ENCODE data around the gene HSPG2. TPM values are rescaled to one million over a fixed set of nuclear protein-coding genes. Genes with fewer than 3 reads are reported as not detected.

The HSPG2 gene
- total RNA-seq, 2 experiments from 2014 or later: 1.6 to 4.7 TPM

GRCh38 chr1:21961799-21962198 lies 24.7 kb upstream of the HSPG2 start:
- Histone ChIP-seq H3K27ac (ENCODE audit: low read depth, low read length, poor library complexity, severe bottlenecking) (no peak overlapping the region), H3K4me1 (ENCODE audit: insufficient read depth, low read length, poor library complexity, severe bottlenecking) (no peaks in the 10 kb centered on the region), H3K36me3 (ENCODE audit: insufficient read depth, low read length) (no peaks in the 10 kb centered on the region), H4K20me1 (ENCODE audit: insufficient read depth, low read length) (no peaks in the 10 kb centered on the region), H3K9me3 (ENCODE audit: low read length) (no peaks in the 10 kb centered on the region), H3K4me3 (ENCODE audit: low read depth, low read length, poor library complexity, severe bottlenecking) (no peak overlapping the region), H3K9me2 (ENCODE audit: insufficient read depth, low read length) (no peaks in the 10 kb centered on the region), H3K4me2 (ENCODE audit: low read length) (no peak overlapping the region), H2AFZ (ENCODE audit: low read length) (no peak overlapping the region), H3K79me2 (ENCODE audit: insufficient read depth, low read depth, low read length) (no peaks in the 10 kb centered on the region)
- ChIA-PET POLR2A (no interaction called here), CTCF (ENCODE audit: unreplicated experiment) (no interaction called here)
- intact Hi-C loops (cut with micrococcal nuclease; ENCODE audit: unreplicated experiment): loop anchor here (5.0 to 10.0 kb wide), 2 partner anchors 117 to 304 kb away; no protein-coding TSS in a partner anchor
- no TSS peak for BruUV-seq (replicated peaks)
- TF ChIP-seq, protein P1, sequence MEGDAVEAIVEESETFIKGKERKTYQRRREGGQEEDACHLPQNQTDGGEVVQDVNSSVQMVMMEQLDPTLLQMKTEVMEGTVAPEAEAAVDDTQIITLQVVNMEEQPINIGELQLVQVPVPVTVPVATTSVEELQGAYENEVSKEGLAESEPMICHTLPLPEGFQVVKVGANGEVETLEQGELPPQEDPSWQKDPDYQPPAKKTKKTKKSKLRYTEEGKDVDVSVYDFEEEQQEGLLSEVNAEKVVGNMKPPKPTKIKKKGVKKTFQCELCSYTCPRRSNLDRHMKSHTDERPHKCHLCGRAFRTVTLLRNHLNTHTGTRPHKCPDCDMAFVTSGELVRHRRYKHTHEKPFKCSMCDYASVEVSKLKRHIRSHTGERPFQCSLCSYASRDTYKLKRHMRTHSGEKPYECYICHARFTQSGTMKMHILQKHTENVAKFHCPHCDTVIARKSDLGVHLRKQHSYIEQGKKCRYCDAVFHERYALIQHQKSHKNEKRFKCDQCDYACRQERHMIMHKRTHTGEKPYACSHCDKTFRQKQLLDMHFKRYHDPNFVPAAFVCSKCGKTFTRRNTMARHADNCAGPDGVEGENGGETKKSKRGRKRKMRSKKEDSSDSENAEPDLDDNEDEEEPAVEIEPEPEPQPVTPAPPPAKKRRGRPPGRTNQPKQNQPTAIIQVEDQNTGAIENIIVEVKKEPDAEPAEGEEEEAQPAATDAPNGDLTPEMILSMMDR (conservative IDR thresholded peaks at IDR 0.05; ENCODE audit: low read length): no peak
- TF ChIP-seq EZH2phosphoT487 (IDR thresholded peaks at IDR 0.05; ENCODE audit: borderline replicate concordance, low read depth, low read length): no peak
- no peak for DNase-seq (ENCODE audit: low spot score)

DNA sequence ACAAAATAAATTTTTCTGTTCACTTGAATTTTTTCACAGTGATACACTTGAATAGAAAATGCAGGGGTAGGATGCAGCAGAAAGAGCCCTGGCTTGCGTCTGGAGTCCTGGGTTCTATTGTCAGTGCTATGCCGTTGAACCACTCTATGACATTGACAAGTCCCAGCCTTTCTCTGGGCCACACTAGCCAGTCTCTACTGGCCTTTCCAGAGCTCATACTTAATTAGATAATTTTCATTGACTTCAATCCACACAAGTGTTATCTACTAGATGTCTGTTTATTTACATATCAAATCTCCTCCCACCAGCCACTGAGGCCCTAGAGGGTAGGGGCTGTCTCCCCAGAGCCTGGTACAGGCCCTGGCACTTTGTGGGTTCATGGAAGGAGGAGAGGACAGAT lies 24.2 kb upstream of the HSPG2 start:
- no peaks in the 10 kb centered on the region for H3K79me2 ChIP-seq (ENCODE audit: insufficient read depth, low read depth, low read length)
- intact Hi-C loops (cut with micrococcal nuclease; ENCODE audit: unreplicated experiment): loop anchor here (5.0 to 10.0 kb wide), 2 partner anchors 117 to 304 kb away; no protein-coding TSS in a partner anchor
- POLR2A ChIA-PET: no interaction called here
- no peaks in the 10 kb centered on the region for H4K20me1 ChIP-seq (ENCODE audit: insufficient read depth, low read length)
- no peak overlapping the region for H2AFZ ChIP-seq (ENCODE audit: low read length)
- CTCF ChIA-PET (ENCODE audit: unreplicated experiment): no interaction called here
- BruUV-seq (replicated peaks): no TSS peak
- TF ChIP-seq, protein P1 (conservative IDR thresholded peaks at IDR 0.05; ENCODE audit: low read length): no peak
- TF ChIP-seq EZH2phosphoT487 (IDR thresholded peaks at IDR 0.05; ENCODE audit: borderline replicate concordance, low read depth, low read length): no peak
- DNase-seq (ENCODE audit: low spot score): no peak
- no peaks in the 10 kb centered on the region for H3K9me3 ChIP-seq (ENCODE audit: low read length)
- H3K4me2 ChIP-seq (ENCODE audit: low read length): no peak overlapping the region
- H3K36me3 ChIP-seq (ENCODE audit: insufficient read depth, low read length): no peaks in the 10 kb centered on the region
- no peak overlapping the region for H3K4me3 ChIP-seq (ENCODE audit: low read depth, low read length, poor library complexity, severe bottlenecking)
- H3K9me2 ChIP-seq (ENCODE audit: insufficient read depth, low read length): no peaks in the 10 kb centered on the region
- no peak overlapping the region for H3K27ac ChIP-seq (ENCODE audit: low read depth, low read length, poor library complexity, severe bottlenecking)
- H3K4me1 ChIP-seq (ENCODE audit: insufficient read depth, low read length, poor library complexity, severe bottlenecking): no peaks in the 10 kb centered on the region

DNA sequence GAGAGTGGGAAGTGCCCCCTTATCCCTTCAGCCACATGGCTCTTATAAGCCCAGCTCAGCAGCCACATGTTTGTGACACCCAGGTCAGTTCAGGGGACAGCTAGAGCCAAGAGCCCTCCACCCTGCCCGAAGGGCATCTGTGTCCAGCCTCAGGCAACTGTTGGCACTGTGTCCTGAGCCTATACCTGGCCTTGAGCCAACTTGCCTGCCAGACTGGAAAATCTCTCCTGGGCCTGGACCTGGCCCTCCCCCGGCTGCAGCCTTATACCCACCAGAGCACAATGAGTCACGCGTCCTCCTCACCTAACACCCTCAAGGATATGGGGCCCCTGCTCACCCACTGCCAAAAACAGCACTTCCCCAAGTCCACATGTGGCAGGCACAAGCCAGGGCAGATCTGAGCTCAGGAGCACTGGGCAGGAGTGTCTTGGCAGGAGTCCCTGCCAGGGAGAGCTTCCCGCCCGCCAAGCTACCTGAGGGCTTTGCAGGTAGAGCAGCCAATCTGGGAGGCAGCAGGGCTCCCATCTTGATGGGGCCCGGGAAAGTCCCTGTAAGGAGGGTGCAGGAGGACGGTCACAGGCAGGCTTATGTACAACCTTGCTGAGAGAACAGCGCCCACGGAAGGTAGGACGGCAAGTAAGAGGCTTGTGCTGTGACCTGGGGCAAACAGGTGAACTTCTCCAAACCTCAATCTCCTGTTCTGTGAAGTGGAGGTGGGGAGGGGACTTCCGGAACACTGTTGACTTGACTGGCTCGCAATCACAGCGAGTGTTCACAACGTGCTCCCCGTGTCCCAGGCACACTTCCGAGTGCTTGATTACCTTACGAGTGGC lies 19.8 kb upstream of the HSPG2 start:
- no peaks in the 10 kb centered on the region for H3K36me3 ChIP-seq (ENCODE audit: insufficient read depth, low read length)
- H3K4me1 ChIP-seq (ENCODE audit: insufficient read depth, low read length, poor library complexity, severe bottlenecking): no peaks in the 10 kb centered on the region
- no peak overlapping the region for H2AFZ ChIP-seq (ENCODE audit: low read length)
- H3K27ac ChIP-seq (ENCODE audit: low read depth, low read length, poor library complexity, severe bottlenecking): no peak overlapping the region
- ChIA-PET CTCF (ENCODE audit: unreplicated experiment) (no interaction called here), POLR2A (no interaction called here)
- DNase-seq (ENCODE audit: low spot score): peak; percentile 5
- intact Hi-C loops (cut with micrococcal nuclease; ENCODE audit: unreplicated experiment): no loop called here
- H3K9me3 ChIP-seq (ENCODE audit: low read length): no peaks in the 10 kb centered on the region
- no peak for TF ChIP-seq EZH2phosphoT487 (IDR thresholded peaks at IDR 0.05; ENCODE audit: borderline replicate concordance, low read depth, low read length)
- TF ChIP-seq, protein P1 (conservative IDR thresholded peaks at IDR 0.05; ENCODE audit: low read length): no peak
- H3K9me2 ChIP-seq (ENCODE audit: insufficient read depth, low read length): no peaks in the 10 kb centered on the region
- no TSS peak for BruUV-seq (replicated peaks)
- H3K4me2 ChIP-seq (ENCODE audit: low read length): no peak overlapping the region
- H4K20me1 ChIP-seq (ENCODE audit: insufficient read depth, low read length): no peaks in the 10 kb centered on the region
- H3K4me3 ChIP-seq (ENCODE audit: low read depth, low read length, poor library complexity, severe bottlenecking): no peak overlapping the region
- H3K79me2 ChIP-seq (ENCODE audit: insufficient read depth, low read depth, low read length): no peaks in the 10 kb centered on the region
